HPDE6-E6E7 (cell line): ENCODE data around the gene FGF14.

Experiments used
- DNase-seq: peaks from one replicate; pipeline ENCODE4 v3.0.0; 2011; ENCODE audit warnings: missing footprints; ENCODE audit errors: extremely low spot score

The FGF14 gene

GRCh38 chr13:102310691-102311418, 91.0 kb downstream of the FGF14 start:
- DNase-seq: no peak

- no peak for DNase-seq
Measured at GRCh38 chr13:102309110-102309509, 92.7 kb downstream of the FGF14 start.

DNA sequence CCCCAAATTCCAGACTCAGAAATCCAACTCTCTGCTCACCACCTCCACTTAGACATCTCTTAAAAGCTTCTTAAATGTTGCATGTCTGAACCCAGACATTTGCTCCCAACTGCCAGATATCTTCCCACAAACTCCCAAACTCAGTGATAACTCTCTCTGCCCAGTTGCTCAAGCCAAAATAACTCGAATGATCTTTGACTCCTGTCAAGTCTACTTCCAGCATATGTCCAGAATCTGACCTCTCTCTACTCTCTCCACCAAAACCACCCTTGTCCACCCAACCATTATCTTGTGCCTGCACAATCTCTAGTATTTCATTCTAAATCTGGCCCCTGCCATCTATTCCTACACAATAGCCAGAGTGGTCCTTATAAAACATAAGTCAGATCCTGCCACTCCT, 99.3 kb downstream of the FGF14 start:
- DNase-seq: no peak

DNA sequence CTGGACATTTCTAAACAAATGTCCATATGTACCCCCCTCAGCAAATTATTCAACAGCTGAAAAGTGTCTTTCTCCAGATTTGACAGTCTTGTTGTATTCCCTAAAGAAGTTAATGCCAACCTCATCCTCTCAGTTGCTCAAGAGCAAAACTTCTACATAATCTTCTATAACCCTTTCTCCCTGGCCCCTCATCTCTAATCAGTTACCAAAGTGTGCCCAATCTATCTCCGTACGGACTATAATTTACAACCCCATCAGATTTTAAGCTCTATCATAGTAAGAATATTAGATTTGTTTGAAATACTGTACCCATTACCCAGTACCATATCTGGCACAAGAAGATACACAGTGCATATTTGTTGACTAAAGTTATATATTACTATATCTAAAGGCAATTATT, 101.5 kb downstream of the FGF14 start:
- no peak for DNase-seq

DNA sequence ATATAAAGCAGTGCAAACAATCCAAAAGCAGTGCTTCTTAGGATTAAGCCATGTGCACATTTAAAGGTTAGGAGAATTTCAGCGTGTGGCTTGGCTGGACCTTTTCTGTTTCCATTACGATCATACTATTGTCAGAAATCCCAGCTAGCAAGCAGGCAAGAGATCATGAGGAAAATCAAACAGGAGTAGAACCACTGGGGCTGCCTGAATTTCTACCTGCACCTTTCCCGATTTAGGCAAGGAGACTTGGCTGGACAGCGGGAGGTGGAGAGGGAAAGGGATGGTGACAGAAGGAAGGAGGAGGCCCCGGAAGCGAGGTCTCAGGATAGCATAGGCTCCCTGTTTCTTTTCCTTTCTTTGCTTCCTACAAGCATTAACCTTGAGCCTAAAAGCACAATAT, 102.5 kb downstream of the FGF14 start:
- DNase-seq: no peak

DNA sequence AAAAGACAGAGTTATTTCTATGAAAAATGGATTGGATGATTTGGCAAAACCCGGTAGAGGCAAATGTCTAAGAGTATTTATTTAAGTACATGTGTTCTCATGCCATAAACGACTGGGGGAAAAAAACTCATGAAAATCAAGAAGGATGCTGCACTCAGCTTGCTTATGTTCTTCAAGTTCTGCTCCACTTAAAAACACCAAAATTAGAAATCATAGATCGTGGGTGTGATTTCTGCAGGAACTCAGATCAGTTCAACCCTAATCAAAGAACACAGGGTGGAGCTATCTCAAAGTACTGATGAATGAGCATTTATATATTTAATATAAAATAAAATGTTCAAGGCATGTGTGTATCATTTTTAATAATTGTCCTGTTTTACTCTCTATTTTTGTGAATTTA, 103.8 kb downstream of the FGF14 start:
- no peak for DNase-seq

DNA sequence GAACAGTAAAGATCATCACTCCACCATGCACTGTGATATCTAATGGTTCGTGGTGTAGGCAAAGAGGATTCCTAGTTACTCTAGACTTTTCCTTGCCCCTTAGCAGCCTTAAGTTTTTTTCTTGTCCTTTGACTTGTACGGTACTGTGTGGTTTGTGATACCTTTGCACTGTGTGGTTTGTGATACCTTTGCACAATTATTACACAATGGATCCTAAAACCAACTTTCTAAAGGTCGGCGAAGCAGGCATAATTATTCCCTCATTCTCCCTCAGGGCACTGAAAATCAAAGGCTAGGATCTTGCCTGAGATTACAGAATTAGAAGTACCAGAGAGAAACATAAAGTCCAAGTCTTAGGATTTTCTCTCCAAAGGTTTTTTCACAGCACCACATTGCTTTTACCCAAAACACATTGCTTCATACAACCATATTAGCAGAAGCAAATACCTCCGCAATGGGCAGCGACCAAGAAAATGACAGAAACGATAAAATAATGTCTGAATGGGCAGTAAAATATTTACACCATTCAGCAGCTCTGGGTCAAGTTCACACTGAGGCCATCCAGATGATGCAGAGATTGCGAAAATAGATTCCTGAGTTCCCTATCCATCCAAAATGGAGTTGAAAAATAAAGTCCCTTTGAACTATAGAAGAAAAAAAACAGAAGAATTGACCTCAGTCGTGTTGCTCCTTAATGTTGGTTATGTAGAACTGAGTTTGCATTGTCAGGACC, 106.4 kb downstream of the FGF14 start:
- DNase-seq: no peak

- no peak for DNase-seq
Measured at GRCh38 chr13:102294407-102295018, 107.3 kb downstream of the FGF14 start.

DNA sequence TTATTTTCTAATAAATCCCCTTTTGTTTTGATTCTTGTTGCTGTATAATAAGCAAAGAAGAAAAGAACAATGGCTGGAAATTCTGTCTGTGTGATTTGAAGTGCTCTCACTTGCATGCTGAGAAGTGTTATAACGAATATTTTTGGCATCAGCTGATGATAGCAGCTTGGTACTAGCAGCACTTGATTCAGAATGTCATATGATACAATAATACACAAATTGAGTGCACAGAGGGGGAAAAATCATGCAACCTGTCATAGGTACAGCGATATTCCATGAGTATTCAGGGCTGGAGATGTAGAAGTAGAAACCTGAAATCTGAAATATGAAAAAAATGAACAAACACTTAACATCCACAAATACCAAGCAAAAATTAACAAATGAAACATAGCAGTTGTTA, 108.1 kb downstream of the FGF14 start:
- no peak for DNase-seq

GRCh38 chr13:102291587-102292218, 110.1 kb downstream of the FGF14 start:
- no peak for DNase-seq

DNA sequence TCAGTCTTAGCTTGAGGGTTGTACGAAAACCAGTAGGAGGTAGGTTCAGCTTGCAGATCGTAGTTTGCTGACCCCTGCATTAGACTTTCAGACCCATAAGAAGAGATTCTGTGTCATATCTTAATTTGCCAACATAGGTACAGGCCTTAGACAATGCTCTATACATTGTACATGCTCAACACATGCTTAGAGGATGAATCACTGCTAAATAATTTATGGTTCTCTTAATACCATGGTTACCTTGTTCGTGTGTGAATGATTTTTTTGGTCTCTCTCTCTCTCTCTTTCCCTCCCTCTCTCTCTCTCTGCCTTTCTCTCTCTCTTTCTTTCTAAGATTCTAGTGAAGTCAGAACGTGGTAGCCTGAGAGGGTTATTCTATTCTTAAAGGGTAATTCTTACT, 112.2 kb downstream of the FGF14 start:
- DNase-seq: no peak

GRCh38 chr13:102286326-102286725, 115.5 kb downstream of the FGF14 start:
- peak; percentile 64 for DNase-seq

DNA sequence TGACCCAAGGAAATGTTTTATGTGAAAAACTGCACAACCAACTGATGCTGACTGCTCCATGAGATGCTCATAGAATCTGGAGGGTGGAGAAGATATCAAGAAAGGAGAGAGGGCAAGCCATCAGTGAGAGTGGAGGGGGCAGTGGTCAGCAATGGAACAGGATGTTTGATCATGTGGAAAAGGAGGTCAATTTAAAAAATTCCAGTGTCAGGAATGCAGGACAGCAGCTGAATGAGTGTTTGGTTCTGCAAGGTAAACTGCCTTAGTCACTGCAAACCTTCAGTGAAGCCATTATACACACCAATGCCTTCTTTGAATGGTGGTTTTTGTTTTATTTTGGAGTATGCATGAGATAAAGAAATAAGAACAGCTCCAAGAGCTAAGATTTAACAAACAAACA, 121.5 kb downstream of the FGF14 start:
- no peak for DNase-seq

GRCh38 chr13:102277286-102277685, 124.6 kb downstream of the FGF14 start:
- no peak for DNase-seq

DNA sequence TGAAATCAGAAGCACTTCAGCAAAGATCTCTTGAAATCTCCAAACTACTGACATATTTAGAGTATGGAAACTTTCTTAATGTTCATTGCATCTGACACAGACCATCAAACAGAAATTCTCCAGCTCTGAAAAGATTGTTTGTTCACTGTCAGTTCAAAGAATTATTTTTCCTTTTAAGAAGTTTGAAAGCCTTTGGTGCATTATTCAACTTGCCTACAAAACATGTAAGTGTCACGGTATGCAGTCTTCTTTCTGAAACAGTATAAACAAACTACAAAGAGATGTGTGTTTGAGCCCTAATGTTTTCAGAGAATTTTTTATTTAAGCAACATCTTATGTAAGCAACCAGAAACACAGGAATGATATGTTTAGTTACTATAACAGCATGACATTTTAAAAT, 125.4 kb downstream of the FGF14 start:
- DNase-seq: no peak

GRCh38 chr13:102275969-102276368, 125.9 kb downstream of the FGF14 start:
- DNase-seq: no peak

DNA sequence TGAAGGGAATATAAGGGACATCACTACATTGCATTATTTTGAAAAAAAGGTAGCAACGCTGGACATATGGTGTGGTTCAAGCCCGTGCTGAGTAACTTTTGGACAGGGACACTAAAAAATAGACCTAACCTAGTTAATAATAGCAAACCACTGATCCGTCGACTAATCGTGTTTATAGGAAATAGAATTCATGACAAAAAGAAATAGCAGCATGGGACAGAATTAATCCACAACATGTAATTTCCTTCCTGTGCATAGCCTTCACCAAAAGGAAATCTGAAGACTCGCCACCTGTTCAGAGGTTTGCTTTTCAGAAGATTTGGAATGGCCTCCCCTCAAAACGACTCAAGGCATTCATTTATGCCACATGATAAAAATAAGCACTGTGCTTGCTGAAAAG, 128.7 kb downstream of the FGF14 start:
- no peak for DNase-seq

GRCh38 chr13:102267191-102267590, 134.7 kb downstream of the FGF14 start:
- no peak for DNase-seq

DNA sequence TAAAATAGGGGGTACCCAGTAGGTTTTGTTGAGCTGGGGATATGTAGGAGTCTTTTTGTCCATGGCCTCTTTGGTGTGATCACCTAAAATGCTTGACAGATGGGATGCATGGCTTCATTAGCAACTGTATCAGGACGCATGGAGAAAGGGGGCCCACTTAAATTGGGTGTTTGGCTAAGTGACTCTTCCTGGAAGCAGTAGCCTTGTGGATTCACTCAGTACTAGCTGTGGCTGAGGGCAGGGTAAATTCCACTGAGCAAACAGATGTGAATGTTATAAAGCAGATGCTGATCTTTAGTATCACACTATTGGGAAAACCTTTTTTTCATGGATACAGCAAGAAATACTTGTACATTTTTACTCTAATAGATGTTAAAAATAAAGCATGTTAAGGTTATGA, 140.0 kb downstream of the FGF14 start:
- no peak for DNase-seq

- DNase-seq: no peak
Measured at GRCh38 chr13:102261316-102261715, 140.5 kb downstream of the FGF14 start.

DNA sequence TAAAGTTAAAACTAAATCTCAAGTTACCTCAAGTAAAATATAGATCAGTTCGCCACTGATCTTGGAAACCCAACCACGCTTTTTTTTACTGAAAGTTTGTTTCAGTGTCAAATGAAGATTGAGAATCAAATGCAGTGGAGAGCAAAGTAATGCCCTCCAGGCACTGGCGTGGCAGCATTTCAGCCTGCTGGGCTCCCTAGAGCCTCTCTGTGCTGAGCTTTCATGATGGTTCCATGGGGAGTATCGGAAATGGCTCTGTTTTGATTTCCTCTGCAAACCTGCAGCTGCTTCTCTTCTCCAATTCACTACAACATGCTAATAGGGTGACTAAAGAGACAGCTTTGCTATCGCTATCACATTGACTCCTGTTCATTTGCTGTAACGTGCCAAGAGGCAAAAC, 141.6 kb downstream of the FGF14 start:
- DNase-seq: no peak

DNA sequence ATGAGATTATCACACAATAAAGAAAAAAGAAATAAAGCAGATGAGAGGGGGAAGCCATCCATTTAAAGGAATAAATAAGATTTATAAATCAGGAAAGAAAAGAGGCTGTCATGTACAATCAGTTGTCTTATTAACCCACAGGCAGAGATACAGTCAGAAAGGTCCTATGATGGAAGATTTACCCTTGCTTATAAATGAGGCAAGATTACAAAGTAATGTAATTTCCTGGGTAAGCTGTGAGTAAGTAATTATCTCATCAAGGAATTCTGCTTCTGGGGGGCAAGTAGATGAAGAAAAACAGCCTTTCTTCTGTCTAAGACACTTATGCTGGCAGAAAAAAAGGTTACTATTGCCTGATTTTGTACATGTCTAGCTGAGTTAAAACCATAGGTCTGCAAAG, 146.4 kb downstream of the FGF14 start:
- no peak for DNase-seq

GRCh38 chr13:102251817-102252216, 150.0 kb downstream of the FGF14 start:
- DNase-seq: no peak
